Muscle layer of colon (tissue), 2 donors: ENCODE data around the gene GPN3.
"Not testable (repeated sequence)": the region's sequence is repeated elsewhere in the genome, so short reads cannot be mapped to it uniquely, and the experiment has no call there.

ENCODE experiments used
- H3K27ac ChIP-seq: one replicate; pipeline ENCODE4 v1.7.0; 2013; ENCODE audit warnings: low read depth, mild to moderate bottlenecking, low read length, moderate library complexity
- H3K27me3 ChIP-seq, 2 donors: one replicate each; pipeline ENCODE4 v1.7.0; 2013; ENCODE audit warnings: low read length in 2 of 2, mild to moderate bottlenecking in 2 of 2; ENCODE audit not compliant: insufficient read depth in 2 of 2, control insufficient read depth in 1 of 2
- H3K36me3 ChIP-seq: one replicate; pipeline ENCODE4 v1.7.0; 2013; ENCODE audit warnings: mild to moderate bottlenecking, low read length; ENCODE audit not compliant: insufficient read depth
- H3K4me1 ChIP-seq: one replicate; pipeline ENCODE4 v1.7.0; 2013; ENCODE audit warnings: mild to moderate bottlenecking, low read length; ENCODE audit not compliant: insufficient read depth
- H3K4me3 ChIP-seq, 2 donors: one replicate each; pipeline ENCODE4 v1.7.0; 2013; ENCODE audit warnings: low read length in 2 of 2, low read depth in 1 of 2, mild to moderate bottlenecking in 1 of 2, moderate library complexity in 1 of 2
- H3K9ac ChIP-seq: one replicate; pipeline ENCODE4 v1.7.0; 2013; ENCODE audit warnings: low read length
- H3K9me3 ChIP-seq: one replicate; pipeline ENCODE4 v1.7.0; 2013; ENCODE audit warnings: mild to moderate bottlenecking, low read length
- donor health status: abdominal sarcoma.
- donor health status: Adenocarcinoma of cecum.

The GPN3 gene

GRCh38 chr12:110475426-110475825 is 7.4 kb upstream of the GPN3 start:
- no peaks in the 10 kb centered on the region for H3K36me3 ChIP-seq
- H3K27me3 ChIP-seq = no peaks in the 10 kb centered on the region
- H3K9me3 ChIP-seq = no peaks in the 10 kb centered on the region
- H3K4me3 ChIP-seq = no peak overlapping the region
- no peak overlapping the region for H3K27ac ChIP-seq
- H3K9ac ChIP-seq = no peak overlapping the region
- H3K4me1 ChIP-seq = no peaks in the 10 kb centered on the region

GRCh38 chr12:110467847-110468213 is 227 bp downstream of the GPN3 start:
- Histone ChIP-seq H3K4me3 (peak overlapping the region; percentile 81 to 82), H3K9me3 (no peaks in the 10 kb centered on the region), H3K9ac (peak overlapping the region; percentile 94), H3K36me3 (peaks cover 7% of the 10 kb centered on the region), H3K27me3 (no peaks in the 10 kb centered on the region), H3K4me1 (peaks cover 21% of the 10 kb centered on the region), H3K27ac (peak overlapping the region; percentile 78)

- H3K4me1 ChIP-seq = peaks cover 21% of the 10 kb centered on the region
- H3K27ac ChIP-seq = no peak overlapping the region
- H3K4me3 ChIP-seq = peak overlapping the region in 1 of 2 donors; percentile 82
- H3K9me3 ChIP-seq = no peaks in the 10 kb centered on the region
- peak overlapping the region; percentile 39 for H3K9ac ChIP-seq
- H3K27me3 ChIP-seq = no peaks in the 10 kb centered on the region
- peaks cover 7% of the 10 kb centered on the region for H3K36me3 ChIP-seq
Observed at GRCh38 chr12:110466791-110467190, 1.3 kb downstream of the GPN3 start.

- H3K9ac ChIP-seq, H3K4me3 ChIP-seq, H3K36me3 ChIP-seq, H3K27me3 ChIP-seq, H3K27ac ChIP-seq, H3K9me3 ChIP-seq: not testable (repeated sequence)
- H3K4me1 ChIP-seq = peaks cover 21% of the 10 kb centered on the region
Observed at GRCh38 chr12:110465765-110466164, 2.3 kb downstream of the GPN3 start.

- Histone ChIP-seq H3K36me3 (peaks cover 7% of the 10 kb centered on the region), H3K27ac (no peak overlapping the region), H3K4me3 (no peak overlapping the region), H3K4me1 (peaks cover 21% of the 10 kb centered on the region), H3K9me3 (no peaks in the 10 kb centered on the region), H3K27me3 (no peaks in the 10 kb centered on the region), H3K9ac (no peak overlapping the region)
Observed at GRCh38 chr12:110465024-110465423, 3.0 kb downstream of the GPN3 start.

GRCh38 chr12:110461189-110461588 is 6.9 kb downstream of the GPN3 start:
- not testable (repeated sequence) for H3K27me3 ChIP-seq

GRCh38 chr12:110458756-110459155 is 9.3 kb downstream of the GPN3 start:
- Histone ChIP-seq H3K9me3 (no peaks in the 10 kb centered on the region), H3K36me3 (peaks cover 17% of the 10 kb centered on the region), H3K4me3 (no peak overlapping the region), H3K27ac (no peak overlapping the region), H3K9ac (no peak overlapping the region), H3K4me1 (no peaks in the 10 kb centered on the region), H3K27me3 (no peaks in the 10 kb centered on the region)

More at GRCh38 chr12:110461189-110461588, 6.9 kb downstream of the GPN3 start:
- H3K4me1 ChIP-seq, H3K4me3 ChIP-seq, H3K9ac ChIP-seq, H3K27ac ChIP-seq, H3K9me3 ChIP-seq: not testable (repeated sequence)
- peaks cover 16% of the 10 kb centered on the region for H3K36me3 ChIP-seq

- H3K36me3 ChIP-seq = peaks cover 23% of the 10 kb centered on the region
- peaks cover 2% of the 10 kb centered on the region for H3K4me1 ChIP-seq
- H3K9me3 ChIP-seq = no peaks in the 10 kb centered on the region
- no peaks in the 10 kb centered on the region for H3K27me3 ChIP-seq
- H3K4me3 ChIP-seq = no peak overlapping the region
- no peak overlapping the region for H3K27ac ChIP-seq
- H3K9ac ChIP-seq = no peak overlapping the region
Observed at GRCh38 chr12:110453569-110454296, 14.3 kb downstream of the GPN3 start.

GRCh38 chr12:110451263-110451662 is 16.8 kb downstream of the GPN3 start:
- peak overlapping the region; percentile 17 for H3K27ac ChIP-seq
- H3K27me3 ChIP-seq = no peaks in the 10 kb centered on the region
- H3K36me3 ChIP-seq = peaks cover 16% of the 10 kb centered on the region
- H3K9ac ChIP-seq = no peak overlapping the region
- no peaks in the 10 kb centered on the region for H3K9me3 ChIP-seq
- H3K4me3 ChIP-seq = no peak overlapping the region
- H3K4me1 ChIP-seq = peaks cover 15% of the 10 kb centered on the region

- peaks cover 21% of the 10 kb centered on the region for H3K36me3 ChIP-seq
Observed at GRCh38 chr12:110449799-110450497, 18.1 kb downstream of the GPN3 start, which contains the start of gene ARPC3. TSS of gene ARPC3 (minus strand) at chr12:110450337. CDS start at chr12:110450260, 77 bp downstream.

GRCh38 chr12:110444455-110444854 is 23.6 kb downstream of the GPN3 start:
- H3K9ac ChIP-seq = no peak overlapping the region
- no peak overlapping the region for H3K4me3 ChIP-seq
- H3K4me1 ChIP-seq = peaks cover 15% of the 10 kb centered on the region
- no peaks in the 10 kb centered on the region for H3K27me3 ChIP-seq
- no peak overlapping the region for H3K27ac ChIP-seq
- no peaks in the 10 kb centered on the region for H3K9me3 ChIP-seq
- H3K36me3 ChIP-seq = peaks cover 32% of the 10 kb centered on the region

More at GRCh38 chr12:110449799-110450497, 18.1 kb downstream of the GPN3 start, which contains the start of gene ARPC3:
- H3K9me3 ChIP-seq = no peaks in the 10 kb centered on the region
- peak within 1 kb of the TSS; percentile 97 for H3K27ac ChIP-seq
- H3K9ac ChIP-seq = peak within 1 kb of the TSS; percentile 94
- H3K4me3 ChIP-seq = peak within 1 kb of the TSS; percentile 76 to 88
- no peaks in the 10 kb centered on the region for H3K27me3 ChIP-seq
- peaks cover 15% of the 10 kb centered on the region for H3K4me1 ChIP-seq
